GM12878 (cell line): ENCODE results near the gene ARHGAP45.

Experiments
- MYC ChIP-seq: IDR thresholded peaks from 2 replicates; pipeline ENCODE4 v1.6.1; 2011; ENCODE audit warnings: mild to moderate bottlenecking, low read length, moderate library complexity, inconsistent platforms; ENCODE audit not compliant: insufficient read depth, insufficient replicate concordance, insufficient read length, severe bottlenecking
- NR2C2 ChIP-seq: IDR thresholded peaks from 2 replicates; pipeline ENCODE4 v1.6.1; 2011; ENCODE audit warnings: borderline replicate concordance, low read depth; ENCODE audit not compliant: control insufficient read depth, insufficient read length
- POLR2A ChIP-seq: IDR thresholded peaks from 2 replicates; pipeline ENCODE4 v1.6.1; 2011; ENCODE audit warnings: low read depth, mild to moderate bottlenecking, low read length
- POLR2AphosphoS5 ChIP-seq: IDR thresholded peaks from 2 replicates; pipeline ENCODE4 v1.6.1; 2011; ENCODE audit warnings: mild to moderate bottlenecking, low read length, inconsistent platforms
- RCOR1 ChIP-seq: conservative IDR thresholded peaks from 2 replicates; pipeline ENCODE4 v1.6.1; 2012; ENCODE audit warnings: low read depth, low read length, improper control_type of control experiment
- TAF1 ChIP-seq: IDR thresholded peaks from 2 replicates; pipeline ENCODE4 v1.6.1; 2011; ENCODE audit warnings: mild to moderate bottlenecking, low read depth, low read length, borderline replicate concordance
- TCF7 ChIP-seq: IDR thresholded peaks from 2 replicates; pipeline ENCODE4 v1.6.1; 2014; ENCODE audit warnings: antibody characterized with exemption, borderline replicate concordance
- TF ChIP-seq, protein P1 (sequence below), 3 experiments: IDR thresholded peaks in 2 of 3; conservative IDR thresholded peaks in 1 of 3; 2 replicates each; pipeline ENCODE4 v1.5.1; 2011; ENCODE audit warnings: low read depth in 3 of 3, low read length in 3 of 3, mild to moderate bottlenecking in 3 of 3, control low read depth in 2 of 3, moderate library complexity in 2 of 3, inconsistent platforms in 1 of 3, mixed read lengths in 1 of 3; ENCODE audit not compliant: control insufficient read depth in 2 of 3, insufficient read depth in 1 of 3; ENCODE audit errors: extremely low read depth in 1 of 3
- TF ChIP-seq, protein P2 (sequence below): IDR thresholded peaks from 2 replicates; pipeline ENCODE4 v1.6.1; 2012; ENCODE audit warnings: mild to moderate bottlenecking, low read depth, low read length

DNA sequence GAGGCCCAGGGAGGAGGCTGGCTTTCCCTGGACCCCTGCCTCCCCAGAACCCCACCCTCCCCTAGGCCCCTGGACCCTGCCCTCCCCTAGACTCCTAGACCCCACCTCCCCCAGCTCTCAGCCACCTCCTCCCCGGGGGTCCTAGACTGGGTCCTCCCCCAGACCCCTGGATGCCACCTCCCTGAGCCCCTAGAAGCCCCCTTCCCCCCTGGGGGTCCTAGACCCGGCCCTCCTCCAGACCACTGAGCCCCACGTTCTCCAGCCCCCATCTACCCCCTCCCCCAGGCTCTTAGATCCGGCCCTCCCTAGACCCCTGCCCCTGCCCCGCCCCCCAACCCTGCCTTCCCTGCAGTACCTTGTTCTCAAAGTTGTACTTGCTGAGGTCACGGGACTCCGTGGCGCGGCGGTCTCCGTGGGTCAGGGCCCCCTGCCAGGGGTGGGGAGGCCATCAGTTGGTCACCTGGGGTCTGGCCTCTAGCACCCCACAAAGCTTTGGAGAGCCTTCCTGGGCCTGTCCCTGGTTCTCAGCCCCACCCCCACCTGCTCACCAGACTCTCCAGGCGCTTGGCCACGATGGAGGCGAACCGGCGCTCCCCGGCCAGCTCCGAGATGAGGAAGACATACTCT is 44.8 kb downstream of the ARHGAP45 start:
- TF ChIP-seq TAF1 (no peak), RCOR1 (no peak), NR2C2 (no peak), POLR2A (no peak; the same call in none of the 2 replicates), TCF7 (no peak), POLR2AphosphoS5 (no peak), MYC (no peak)
- TF ChIP-seq, protein P1, sequence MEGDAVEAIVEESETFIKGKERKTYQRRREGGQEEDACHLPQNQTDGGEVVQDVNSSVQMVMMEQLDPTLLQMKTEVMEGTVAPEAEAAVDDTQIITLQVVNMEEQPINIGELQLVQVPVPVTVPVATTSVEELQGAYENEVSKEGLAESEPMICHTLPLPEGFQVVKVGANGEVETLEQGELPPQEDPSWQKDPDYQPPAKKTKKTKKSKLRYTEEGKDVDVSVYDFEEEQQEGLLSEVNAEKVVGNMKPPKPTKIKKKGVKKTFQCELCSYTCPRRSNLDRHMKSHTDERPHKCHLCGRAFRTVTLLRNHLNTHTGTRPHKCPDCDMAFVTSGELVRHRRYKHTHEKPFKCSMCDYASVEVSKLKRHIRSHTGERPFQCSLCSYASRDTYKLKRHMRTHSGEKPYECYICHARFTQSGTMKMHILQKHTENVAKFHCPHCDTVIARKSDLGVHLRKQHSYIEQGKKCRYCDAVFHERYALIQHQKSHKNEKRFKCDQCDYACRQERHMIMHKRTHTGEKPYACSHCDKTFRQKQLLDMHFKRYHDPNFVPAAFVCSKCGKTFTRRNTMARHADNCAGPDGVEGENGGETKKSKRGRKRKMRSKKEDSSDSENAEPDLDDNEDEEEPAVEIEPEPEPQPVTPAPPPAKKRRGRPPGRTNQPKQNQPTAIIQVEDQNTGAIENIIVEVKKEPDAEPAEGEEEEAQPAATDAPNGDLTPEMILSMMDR (IDR thresholded peaks at IDR 0.05 in 2 of 3, conservative IDR thresholded peaks at IDR 0.05 in 1 of 3; ENCODE audit: control insufficient read depth in 2 of 3, extremely low read depth in 1 of 3, insufficient read depth in 1 of 3, low read depth in 3 of 3, low read length in 3 of 3), result no peak
- TF ChIP-seq, protein P2, sequence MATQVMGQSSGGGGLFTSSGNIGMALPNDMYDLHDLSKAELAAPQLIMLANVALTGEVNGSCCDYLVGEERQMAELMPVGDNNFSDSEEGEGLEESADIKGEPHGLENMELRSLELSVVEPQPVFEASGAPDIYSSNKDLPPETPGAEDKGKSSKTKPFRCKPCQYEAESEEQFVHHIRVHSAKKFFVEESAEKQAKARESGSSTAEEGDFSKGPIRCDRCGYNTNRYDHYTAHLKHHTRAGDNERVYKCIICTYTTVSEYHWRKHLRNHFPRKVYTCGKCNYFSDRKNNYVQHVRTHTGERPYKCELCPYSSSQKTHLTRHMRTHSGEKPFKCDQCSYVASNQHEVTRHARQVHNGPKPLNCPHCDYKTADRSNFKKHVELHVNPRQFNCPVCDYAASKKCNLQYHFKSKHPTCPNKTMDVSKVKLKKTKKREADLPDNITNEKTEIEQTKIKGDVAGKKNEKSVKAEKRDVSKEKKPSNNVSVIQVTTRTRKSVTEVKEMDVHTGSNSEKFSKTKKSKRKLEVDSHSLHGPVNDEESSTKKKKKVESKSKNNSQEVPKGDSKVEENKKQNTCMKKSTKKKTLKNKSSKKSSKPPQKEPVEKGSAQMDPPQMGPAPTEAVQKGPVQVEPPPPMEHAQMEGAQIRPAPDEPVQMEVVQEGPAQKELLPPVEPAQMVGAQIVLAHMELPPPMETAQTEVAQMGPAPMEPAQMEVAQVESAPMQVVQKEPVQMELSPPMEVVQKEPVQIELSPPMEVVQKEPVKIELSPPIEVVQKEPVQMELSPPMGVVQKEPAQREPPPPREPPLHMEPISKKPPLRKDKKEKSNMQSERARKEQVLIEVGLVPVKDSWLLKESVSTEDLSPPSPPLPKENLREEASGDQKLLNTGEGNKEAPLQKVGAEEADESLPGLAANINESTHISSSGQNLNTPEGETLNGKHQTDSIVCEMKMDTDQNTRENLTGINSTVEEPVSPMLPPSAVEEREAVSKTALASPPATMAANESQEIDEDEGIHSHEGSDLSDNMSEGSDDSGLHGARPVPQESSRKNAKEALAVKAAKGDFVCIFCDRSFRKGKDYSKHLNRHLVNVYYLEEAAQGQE, result no peak
